WERI-Rb-1 (cell line): ENCODE data around the gene SYNE2.

ENCODE experiments used
- DNase-seq: peaks from one replicate; pipeline ENCODE4 v3.0.0-alpha.2; 2020
- H3K27ac ChIP-seq: fragments of 250-450 bp; sonication (Bioruptor Pico); 2 replicates; pipeline ENCODE4 v1.5.1; 2020; ENCODE audit warnings: mild to moderate bottlenecking, moderate library complexity
- H3K27me3 ChIP-seq: fragments of 250-450 bp; sonication (Bioruptor Pico); 2 replicates; pipeline ENCODE4 v1.5.1; 2021; ENCODE audit warnings: mild to moderate bottlenecking, low read depth, moderate library complexity; ENCODE audit not compliant: insufficient read depth, severe bottlenecking
- H3K36me3 ChIP-seq: fragments of 250-450 bp; sonication (Bioruptor Pico); 2 replicates; pipeline ENCODE4 v1.5.1; 2020; ENCODE audit warnings: mild to moderate bottlenecking, moderate library complexity
- H3K4me3 ChIP-seq: 2 replicates; pipeline ENCODE4 v1.5.1; 2011; ENCODE audit warnings: low read depth, mild to moderate bottlenecking, control low read depth, low read length
- H3K9me3 ChIP-seq: fragments of 250-450 bp; sonication (Bioruptor Pico); 2 replicates; pipeline ENCODE4 v1.5.1; 2021; ENCODE audit warnings: mild to moderate bottlenecking, moderate library complexity; ENCODE audit not compliant: severe bottlenecking
- TF ChIP-seq, protein P1 (sequence below): IDR thresholded peaks from 2 replicates; pipeline ENCODE4 v1.5.1; 2011; ENCODE audit warnings: low read depth, mild to moderate bottlenecking, control low read depth, inconsistent platforms, low read length

The SYNE2 gene

GRCh38 chr14:64089920-64090319, 237.1 kb downstream of the SYNE2 start:
- Histone ChIP-seq H3K27me3 (no peaks in the 10 kb centered on the region), H3K36me3 (peaks cover 29% of the 10 kb centered on the region), H3K9me3 (no peaks in the 10 kb centered on the region), H3K27ac (no peak overlapping the region), H3K4me3 (no peak overlapping the region)
- peak; percentile 25 for DNase-seq
- TF ChIP-seq, protein P1, sequence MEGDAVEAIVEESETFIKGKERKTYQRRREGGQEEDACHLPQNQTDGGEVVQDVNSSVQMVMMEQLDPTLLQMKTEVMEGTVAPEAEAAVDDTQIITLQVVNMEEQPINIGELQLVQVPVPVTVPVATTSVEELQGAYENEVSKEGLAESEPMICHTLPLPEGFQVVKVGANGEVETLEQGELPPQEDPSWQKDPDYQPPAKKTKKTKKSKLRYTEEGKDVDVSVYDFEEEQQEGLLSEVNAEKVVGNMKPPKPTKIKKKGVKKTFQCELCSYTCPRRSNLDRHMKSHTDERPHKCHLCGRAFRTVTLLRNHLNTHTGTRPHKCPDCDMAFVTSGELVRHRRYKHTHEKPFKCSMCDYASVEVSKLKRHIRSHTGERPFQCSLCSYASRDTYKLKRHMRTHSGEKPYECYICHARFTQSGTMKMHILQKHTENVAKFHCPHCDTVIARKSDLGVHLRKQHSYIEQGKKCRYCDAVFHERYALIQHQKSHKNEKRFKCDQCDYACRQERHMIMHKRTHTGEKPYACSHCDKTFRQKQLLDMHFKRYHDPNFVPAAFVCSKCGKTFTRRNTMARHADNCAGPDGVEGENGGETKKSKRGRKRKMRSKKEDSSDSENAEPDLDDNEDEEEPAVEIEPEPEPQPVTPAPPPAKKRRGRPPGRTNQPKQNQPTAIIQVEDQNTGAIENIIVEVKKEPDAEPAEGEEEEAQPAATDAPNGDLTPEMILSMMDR = no peak

DNA sequence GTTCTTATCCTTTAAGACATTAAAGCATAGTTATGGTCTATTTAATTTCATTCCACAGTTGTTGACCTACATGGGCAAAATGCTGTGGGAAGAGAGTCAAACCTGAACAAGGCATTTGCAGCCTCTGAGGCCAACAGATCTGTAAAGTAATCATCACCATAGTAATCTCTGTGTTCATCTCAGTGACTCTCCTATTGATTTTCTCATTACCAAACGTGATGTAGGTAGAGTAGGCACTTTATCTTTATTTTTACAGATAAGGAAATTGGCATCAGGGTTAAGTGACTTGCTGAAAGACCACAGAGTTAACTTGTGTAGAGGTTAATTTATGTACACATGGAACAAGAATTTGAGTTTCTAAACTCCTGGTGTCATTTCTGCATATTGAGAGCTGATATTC, 238.4 kb downstream of the SYNE2 start:
- no peak overlapping the region for H3K27ac ChIP-seq
- H3K9me3 ChIP-seq = no peaks in the 10 kb centered on the region
- no peak overlapping the region for H3K4me3 ChIP-seq
- TF ChIP-seq, protein P1 = no peak
- H3K36me3 ChIP-seq = peaks cover 39% of the 10 kb centered on the region
- H3K27me3 ChIP-seq = no peaks in the 10 kb centered on the region
- DNase-seq = no peak

DNA sequence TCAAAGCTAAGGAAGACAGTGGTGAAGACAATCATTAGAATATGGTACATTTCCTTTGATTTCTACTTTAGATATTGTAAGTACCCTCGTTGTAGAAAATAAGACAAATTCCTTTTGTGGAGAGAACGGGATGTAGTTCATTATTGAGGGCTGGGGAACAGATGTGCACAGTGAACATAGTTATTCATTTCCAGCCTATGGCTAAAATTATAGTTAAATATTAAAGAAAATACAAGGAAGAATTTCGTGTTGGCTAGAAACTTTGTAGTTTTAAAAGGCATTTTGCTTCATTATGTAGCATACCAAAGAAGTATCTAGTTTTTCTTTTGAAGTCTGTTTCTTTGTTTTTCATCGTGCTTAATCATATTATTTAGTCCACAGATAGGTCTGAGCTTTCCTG, 239.5 kb downstream of the SYNE2 start:
- Histone ChIP-seq H3K36me3 (peaks cover 39% of the 10 kb centered on the region), H3K9me3 (no peaks in the 10 kb centered on the region), H3K4me3 (no peak overlapping the region), H3K27me3 (no peaks in the 10 kb centered on the region), H3K27ac (no peak overlapping the region)
- DNase-seq = no peak
- TF ChIP-seq, protein P1 = no peak

DNA sequence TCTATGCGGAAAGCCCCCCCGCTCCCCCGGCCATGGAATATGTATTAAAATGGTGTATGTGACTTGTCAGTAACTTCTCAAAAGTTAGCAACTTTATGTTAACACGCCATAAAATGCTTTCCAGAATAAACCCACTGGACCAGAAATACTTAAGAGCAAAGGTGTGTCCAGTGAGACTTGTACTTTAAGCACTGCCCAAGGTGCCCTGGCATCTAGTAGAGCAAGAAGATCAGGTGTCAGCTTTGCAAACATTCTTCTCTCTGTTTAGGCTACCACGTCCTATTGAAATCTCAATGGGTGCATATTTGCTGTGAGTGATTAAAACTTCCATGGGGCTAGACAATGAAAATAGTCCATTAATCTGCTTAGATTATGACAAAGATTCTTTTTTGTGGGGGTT, 240.1 kb downstream of the SYNE2 start:
- Histone ChIP-seq H3K9me3 (no peaks in the 10 kb centered on the region), H3K36me3 (peaks cover 39% of the 10 kb centered on the region), H3K27ac (no peak overlapping the region), H3K27me3 (no peaks in the 10 kb centered on the region), H3K4me3 (no peak overlapping the region)
- TF ChIP-seq, protein P1 = no peak
- no peak for DNase-seq

- no peak overlapping the region for H3K27ac ChIP-seq
- TF ChIP-seq, protein P1 = no peak
- peaks cover 37% of the 10 kb centered on the region for H3K36me3 ChIP-seq
- no peak for DNase-seq
- H3K9me3 ChIP-seq = no peaks in the 10 kb centered on the region
- no peak overlapping the region for H3K4me3 ChIP-seq
- H3K27me3 ChIP-seq = no peaks in the 10 kb centered on the region
Observed at GRCh38 chr14:64095620-64096019, 242.8 kb downstream of the SYNE2 start.

GRCh38 chr14:64098120-64098519, 245.3 kb downstream of the SYNE2 start:
- TF ChIP-seq, protein P1 = no peak
- peaks cover 42% of the 10 kb centered on the region for H3K36me3 ChIP-seq
- H3K4me3 ChIP-seq = no peak overlapping the region
- no peak for DNase-seq
- no peaks in the 10 kb centered on the region for H3K27me3 ChIP-seq
- H3K27ac ChIP-seq = no peak overlapping the region
- H3K9me3 ChIP-seq = no peaks in the 10 kb centered on the region
